ENCODE measurements around the gene SLC25A51.

GRCh38 chr9:37908698-37909186 lies 4.8 kb upstream of the SLC25A51 start:
- TF ChIP-seq HMGXB4 (CRISPR knock-in tag; IDR thresholded peaks at IDR 0.05; ENCODE audit: borderline replicate concordance), result no peak
- TF ChIP-seq CEBPB (IDR thresholded peaks at IDR 0.05), result peak; percentile 91 to 95
- TF ChIP-seq CTCF (IDR thresholded peaks at IDR 0.05), result no peak
- TF ChIP-seq POLR2A (IDR thresholded peaks at IDR 0.05; ENCODE audit: low read length), result no peak
- TF ChIP-seq RFX5 (IDR thresholded peaks at IDR 0.05), result no peak
- no peak for TF ChIP-seq KDM1A (IDR thresholded peaks at IDR 0.05; ENCODE audit: low read depth)
- TF ChIP-seq SMC3 (IDR thresholded peaks at IDR 0.05), result no peak

All from A549 (cell line).